SIG-M5 (cell line): Measurements from ENCODE around the gene FAM83D.

Experiments used
- DNase-seq: peaks from one replicate; lab custom pipeline; 2025; lab: John Stamatoyannopoulos, UW

Gene FAM83D, protein sequence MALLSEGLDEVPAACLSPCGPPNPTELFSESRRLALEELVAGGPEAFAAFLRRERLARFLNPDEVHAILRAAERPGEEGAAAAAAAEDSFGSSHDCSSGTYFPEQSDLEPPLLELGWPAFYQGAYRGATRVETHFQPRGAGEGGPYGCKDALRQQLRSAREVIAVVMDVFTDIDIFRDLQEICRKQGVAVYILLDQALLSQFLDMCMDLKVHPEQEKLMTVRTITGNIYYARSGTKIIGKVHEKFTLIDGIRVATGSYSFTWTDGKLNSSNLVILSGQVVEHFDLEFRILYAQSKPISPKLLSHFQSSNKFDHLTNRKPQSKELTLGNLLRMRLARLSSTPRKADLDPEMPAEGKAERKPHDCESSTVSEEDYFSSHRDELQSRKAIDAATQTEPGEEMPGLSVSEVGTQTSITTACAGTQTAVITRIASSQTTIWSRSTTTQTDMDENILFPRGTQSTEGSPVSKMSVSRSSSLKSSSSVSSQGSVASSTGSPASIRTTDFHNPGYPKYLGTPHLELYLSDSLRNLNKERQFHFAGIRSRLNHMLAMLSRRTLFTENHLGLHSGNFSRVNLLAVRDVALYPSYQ

DNA sequence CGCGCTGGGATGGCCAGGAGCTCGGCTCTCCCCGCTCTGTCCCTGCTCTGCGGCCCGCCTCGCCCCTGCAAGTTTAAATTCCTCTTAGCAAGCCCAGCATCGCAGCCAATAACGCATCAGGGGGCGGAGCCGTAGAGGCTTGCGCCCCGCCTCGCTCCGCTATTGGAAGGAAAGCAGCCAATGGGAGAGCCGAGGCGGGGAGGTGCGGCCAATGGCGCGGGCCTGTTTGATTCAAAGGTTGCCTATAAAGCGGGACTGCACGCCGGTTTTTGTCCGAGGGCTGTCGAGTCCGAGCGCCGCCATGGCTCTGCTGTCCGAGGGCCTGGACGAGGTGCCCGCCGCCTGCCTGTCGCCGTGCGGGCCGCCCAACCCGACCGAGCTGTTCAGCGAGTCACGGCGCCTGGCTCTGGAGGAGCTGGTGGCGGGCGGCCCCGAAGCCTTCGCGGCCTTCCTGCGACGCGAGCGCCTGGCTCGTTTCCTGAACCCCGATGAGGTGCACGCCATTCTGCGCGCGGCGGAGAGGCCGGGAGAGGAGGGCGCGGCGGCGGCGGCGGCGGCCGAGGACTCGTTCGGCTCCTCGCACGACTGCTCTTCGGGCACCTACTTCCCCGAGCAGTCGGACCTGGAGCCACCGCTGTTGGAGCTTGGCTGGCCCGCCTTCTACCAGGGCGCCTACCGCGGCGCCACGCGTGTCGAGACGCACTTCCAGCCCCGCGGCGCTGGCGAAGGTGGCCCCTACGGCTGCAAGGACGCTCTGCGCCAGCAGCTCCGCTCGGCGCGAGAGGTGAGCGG is at the start of gene FAM83D:
TSS of gene FAM83D (plus strand) at position 276 of the 792 bp plus-strand sequence. CDS start at position 302, 26 bp downstream.
- peak; percentile 77 for DNase-seq

DNA sequence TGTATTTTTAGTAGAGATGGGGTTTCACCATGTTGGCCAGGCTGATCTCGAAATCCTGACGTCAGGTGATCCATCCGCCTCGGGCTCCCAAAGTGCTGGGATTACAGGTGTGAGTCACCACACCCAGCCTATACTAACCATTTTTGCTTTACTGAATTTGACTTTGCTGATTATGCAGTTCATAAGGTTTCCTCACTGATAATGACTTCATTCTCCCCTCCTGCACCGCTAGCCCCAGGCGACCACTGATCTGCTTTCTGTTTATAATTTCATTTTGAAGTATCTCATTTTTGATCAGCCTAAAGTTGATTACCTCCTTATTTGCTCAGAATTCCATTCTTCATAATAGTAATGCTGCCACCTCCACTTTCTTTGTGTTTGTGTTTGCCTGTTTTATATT is 48.7 kb upstream of the FAM83D start:
- no peak for DNase-seq

GRCh38 chr20:38878866-38879265 is 47.4 kb upstream of the FAM83D start:
- DNase-seq = no peak

DNA sequence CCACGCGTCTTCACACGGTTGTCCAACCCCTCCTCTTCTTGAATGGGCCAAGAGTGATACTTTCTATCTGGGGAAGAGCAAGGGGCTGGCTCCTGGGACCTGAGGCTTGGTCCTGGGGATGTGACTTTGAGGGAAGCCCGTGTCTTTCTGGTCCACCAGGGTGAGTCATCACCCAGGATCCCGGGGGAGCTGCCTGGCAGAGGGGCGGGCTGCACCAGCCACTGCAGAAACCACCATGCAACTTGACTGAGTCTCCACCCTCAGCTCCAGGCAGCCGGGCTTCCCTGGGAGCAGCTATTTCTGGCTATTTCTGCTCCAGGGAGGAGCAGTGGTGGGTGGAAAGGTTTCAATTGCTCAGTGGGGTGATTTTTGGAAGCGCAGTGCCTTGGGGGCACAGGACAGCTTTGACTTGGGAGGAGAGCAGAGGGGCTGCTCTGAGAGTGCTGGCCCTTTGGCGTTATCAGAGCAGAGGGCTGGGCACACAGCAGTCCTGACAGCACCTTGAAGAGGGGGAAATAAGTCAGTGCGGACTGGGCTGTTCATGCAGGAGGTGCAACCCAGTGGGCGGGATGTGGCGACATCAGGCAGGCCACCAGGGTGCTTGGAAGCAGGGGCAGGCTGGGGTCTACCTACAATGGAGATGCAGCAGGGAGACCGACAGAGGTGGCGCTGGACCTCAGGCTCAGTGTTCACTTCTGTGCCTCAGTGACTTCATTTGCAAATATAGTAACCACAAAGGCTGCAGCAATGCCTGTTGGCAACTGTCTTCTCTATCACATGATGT is 45.1 kb upstream of the FAM83D start:
- DNase-seq = no peak

DNA sequence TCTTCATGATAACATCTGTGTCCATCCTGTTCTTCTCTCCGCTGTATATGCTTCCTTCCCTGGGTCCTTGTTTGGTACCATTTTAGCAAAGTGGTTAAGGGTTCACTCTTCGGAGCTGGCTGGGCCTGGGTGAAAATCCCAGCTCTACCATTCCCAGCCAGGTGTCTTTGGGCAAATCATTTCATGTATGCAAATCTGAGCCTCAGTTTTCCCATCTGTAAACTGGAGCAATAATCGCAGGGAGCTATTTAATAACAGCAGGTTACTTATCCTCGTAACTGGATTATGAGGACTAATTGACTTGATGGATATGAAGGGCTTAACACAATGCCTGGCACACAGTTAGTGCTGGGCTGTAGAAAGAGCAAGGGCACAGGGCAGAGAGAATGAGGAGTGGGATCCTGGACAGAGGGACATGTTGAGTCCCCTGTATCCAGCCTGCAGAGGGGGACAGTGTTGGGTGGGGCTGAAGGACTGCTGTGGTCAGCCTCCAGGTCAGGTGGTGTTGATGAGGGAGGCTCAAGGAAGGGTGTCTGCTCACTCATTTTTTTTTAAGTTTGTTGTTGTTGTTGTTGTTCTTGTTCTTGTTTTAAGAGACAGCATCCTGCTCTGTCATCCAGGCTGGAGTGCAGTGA is 44.3 kb upstream of the FAM83D start:
- DNase-seq = no peak

DNA sequence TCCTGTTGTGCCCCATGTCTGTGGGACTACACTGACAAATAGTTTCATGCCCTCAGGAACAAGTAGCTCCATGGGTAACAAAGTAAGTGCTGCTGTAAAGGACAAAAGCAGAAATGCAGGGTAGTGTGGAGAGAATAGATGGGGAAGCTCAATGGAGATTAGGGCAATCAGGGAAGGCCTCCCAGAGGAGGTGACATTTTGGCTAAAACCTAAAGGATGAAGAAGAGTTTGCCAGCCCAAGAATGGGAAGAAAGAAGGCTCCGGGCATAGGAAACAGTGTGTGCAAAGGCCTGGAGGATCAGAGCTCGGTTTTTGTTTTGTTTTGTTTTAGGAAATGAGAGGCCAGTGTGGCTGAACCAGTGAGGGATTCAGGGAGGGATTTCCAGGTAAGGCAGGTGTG is 43.6 kb upstream of the FAM83D start:
- DNase-seq = no peak

- no peak for DNase-seq
Measured at GRCh38 chr20:38883081-38883980, 42.9 kb upstream of the FAM83D start.

DNA sequence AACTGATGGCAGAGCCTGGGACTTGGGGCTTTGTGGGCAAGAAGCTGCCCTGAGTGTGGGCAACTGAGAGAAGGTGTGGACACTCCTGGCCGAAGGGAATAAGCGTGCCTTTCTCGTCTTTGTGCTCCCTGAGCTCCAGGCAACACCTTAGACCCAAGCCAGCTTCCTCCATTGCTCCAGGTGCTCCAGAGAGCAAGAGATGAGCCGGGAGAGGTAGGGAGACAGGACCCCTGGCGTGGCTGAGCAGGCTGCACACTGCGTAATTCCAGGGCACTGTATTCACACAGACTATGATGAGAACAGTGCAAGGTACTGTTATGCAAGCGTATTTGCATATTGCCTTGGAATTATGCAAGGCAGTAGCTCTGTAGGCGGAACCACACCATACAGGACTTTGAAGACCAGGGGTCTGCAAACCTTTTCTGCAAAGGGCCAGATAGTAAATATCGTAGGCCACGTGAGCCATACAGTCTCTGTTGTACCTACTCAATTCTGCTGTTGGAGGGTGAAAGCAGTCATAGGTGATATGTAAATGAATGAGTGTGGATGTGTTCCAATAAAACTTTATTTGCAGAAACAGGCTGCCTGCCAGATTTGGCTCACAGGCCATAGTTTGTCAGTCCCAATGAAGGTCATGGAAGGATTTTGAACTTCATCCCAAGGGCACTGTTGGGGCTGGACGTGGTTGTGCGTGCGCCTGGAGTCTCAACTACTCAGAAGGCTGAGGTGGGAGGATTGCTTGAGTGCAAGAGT is 42.1 kb upstream of the FAM83D start:
- DNase-seq = no peak

DNA sequence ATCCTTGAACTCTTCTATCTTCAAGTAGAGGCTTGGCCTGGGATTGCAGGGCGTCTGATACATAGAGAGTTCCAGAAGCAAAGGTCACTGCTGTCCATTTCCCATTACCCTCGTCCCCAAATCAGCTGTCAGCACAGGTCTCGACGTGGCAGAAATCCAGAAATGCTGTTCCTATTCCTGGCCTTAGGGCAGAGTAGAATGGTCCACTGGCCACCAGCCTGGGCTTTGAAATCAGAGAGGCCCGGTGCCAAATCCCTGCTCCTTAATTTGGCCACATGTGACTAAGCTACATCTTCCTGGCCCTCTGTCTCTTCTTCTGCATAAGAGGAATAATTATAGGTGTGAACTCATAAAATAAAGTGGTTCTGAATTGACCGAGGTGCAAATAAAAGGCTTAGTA is 40.9 kb upstream of the FAM83D start:
- no peak for DNase-seq

GRCh38 chr20:38888059-38888831 is 38.0 kb upstream of the FAM83D start:
- DNase-seq = no peak

DNA sequence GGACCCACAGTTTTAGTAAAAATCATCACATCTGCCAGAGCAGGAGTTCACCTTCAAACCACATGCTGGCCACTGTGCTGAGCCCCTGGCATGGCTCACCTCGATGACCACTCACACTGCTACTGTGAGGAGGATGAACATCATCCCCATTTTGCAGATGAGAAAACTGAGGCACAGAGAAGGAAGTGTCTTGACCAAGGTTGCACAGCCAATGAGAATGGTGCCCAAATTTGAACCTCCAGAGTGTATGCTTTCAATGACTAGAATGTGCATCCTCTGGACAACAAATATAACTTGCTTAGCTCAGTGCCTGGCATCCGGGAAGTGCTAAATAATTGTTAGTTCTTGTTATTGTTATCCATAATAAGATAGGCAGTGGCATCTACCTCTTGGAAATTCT is 37.2 kb upstream of the FAM83D start:
- DNase-seq = no peak

DNA sequence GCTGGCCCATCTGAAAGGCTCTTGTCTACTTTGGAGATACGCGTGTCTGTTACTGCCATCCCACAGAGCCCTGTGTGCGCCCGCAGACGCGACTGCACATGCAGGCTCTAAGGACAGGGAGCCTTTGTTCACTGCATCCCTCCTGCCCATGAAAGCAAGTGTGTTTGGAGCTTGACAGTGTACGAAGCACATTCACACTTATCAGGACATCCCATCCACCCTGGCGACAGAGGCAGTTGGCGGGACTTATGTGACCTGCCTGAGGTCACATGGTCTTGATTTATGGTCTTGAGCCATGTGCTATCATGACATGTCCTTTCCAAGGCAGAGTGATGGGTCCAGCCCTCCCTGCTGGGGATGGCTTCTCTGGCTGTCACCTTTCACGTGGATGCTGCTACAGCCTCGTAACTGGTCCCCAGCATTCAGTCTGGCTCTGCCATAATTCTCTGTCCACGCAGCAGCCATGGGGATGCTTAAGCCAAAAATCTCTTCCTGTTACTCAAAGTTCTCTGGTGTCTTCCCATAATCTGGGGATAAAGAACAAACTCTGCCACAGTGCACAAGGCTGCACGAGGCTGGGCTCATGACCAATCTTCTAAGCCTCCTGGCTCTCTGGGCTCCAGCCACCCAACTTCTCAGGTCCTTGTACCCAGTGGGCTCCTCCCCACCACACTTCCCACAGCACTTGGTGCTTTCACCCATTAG is 36.3 kb upstream of the FAM83D start:
- no peak for DNase-seq

- no peak for DNase-seq
Measured at GRCh38 chr20:38890497-38890818, 35.8 kb upstream of the FAM83D start.

- peak; percentile 76 for DNase-seq
Measured at GRCh38 chr20:38892091-38892981, 33.9 kb upstream of the FAM83D start.

DNA sequence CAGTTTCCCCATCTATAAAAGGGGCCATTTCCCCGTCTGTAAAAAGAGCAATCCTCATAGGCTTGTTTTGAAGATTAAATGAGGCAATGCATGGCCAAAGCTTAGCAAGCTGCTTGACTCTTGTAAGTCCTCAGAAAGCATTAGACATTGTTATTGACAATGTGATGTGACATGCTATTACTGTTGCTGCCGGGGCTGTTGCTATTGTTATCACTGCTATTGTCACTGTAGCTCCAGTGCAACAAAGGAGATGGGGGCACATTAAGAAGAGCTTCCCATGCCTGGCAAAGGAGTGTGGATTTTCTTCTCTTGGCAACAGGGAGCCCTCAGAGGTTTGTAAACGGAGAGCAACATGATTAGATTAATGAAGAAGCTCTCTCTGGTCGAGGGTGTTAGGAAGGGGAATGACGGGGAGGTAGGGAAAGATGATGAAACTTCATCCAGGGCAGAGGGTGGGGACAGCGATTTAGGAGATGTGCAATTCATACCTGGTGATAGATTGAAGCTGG is 33.1 kb upstream of the FAM83D start:
- no peak for DNase-seq

GRCh38 chr20:38893565-38894090 is 32.6 kb upstream of the FAM83D start:
- DNase-seq = no peak
